Mesodermal cell (in vitro differentiated cells): ENCODE measurements around the gene SMIM1.
"Not testable (repeated sequence)": the region's sequence is repeated elsewhere in the genome, so short reads cannot be mapped to it uniquely, and the experiment has no call there.

Experiments used
- H3K27ac ChIP-seq: 2 replicates; pipeline ENCODE4 v1.7.0; 2013; ENCODE audit warnings: mild to moderate bottlenecking, low read depth, low read length, moderate library complexity; ENCODE audit not compliant: severe bottlenecking
- H3K36me3 ChIP-seq: 2 replicates; pipeline ENCODE4 v1.7.1; 2013; ENCODE audit warnings: mild to moderate bottlenecking, low read length, moderate library complexity; ENCODE audit not compliant: control insufficient read depth, insufficient read depth
- H3K4me1 ChIP-seq: one replicate; pipeline ENCODE4 v1.7.1; 2013; ENCODE audit warnings: mild to moderate bottlenecking, low read length; ENCODE audit not compliant: insufficient read depth, control insufficient read depth, poor library complexity, severe bottlenecking
- H3K4me3 ChIP-seq: 2 replicates; pipeline ENCODE4 v1.7.0; 2013; ENCODE audit warnings: low read length, control low read depth, mild to moderate bottlenecking; ENCODE audit not compliant: insufficient read depth, poor library complexity, severe bottlenecking; ENCODE audit errors: extremely low read depth
- H3K9me3 ChIP-seq: 2 replicates; pipeline ENCODE4 v1.7.1; 2013; ENCODE audit warnings: mild to moderate bottlenecking, low read length, moderate library complexity; ENCODE audit not compliant: control insufficient read depth
- WGBS, 2 experiments: methylation state at CpG; one replicate each; pipeline ENCODE4 v1.1.5; 2013; ENCODE audit warnings: missing lambda C conversion rate in 2 of 2; ENCODE audit not compliant: insufficient coverage in 2 of 2; 5-methylcytosine and 5-hydroxymethylcytosine counted together

SMIM1 gene

DNA sequence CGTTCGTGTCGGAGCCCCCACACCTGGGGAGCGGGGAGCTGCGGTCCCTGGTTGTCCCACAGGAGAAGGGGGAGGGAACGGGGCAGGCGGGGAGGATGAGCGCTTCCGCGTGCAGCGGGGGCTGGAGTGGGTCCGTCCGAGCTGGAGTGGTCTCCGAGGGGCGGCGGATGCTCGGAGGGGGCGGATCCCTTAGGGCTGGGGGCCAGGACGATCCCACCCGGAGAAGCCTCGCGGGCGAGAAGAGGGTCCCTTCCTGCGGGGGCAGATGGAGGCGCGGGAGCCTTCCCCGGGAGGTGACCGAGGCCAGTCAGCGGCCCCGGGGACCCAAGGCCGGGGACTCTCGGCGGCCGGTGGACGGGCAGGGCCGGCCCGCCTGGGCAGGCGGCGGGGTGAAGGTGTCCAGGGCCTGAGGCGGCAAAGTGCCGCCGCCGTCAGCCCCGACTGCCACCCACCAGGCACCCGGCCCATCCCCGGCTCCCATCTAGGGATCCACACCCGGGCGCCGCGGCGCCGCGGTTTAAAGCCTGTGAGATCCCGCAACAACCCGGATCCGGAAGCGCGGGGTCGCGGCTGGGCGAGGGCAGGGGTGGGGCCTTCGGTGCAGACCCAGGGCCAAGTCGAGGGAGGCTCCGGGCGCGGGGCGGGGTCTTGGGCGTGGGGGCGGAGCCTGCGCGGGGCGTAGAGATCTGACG, 25.6 kb upstream of the SMIM1 start:
- Histone ChIP-seq H3K27ac (no peak overlapping the region), H3K9me3 (no peaks in the 10 kb centered on the region), H3K4me1 (peaks cover 9% of the 10 kb centered on the region), H3K4me3 (peak overlapping the region; percentile 86), H3K36me3 (peaks cover 19% of the 10 kb centered on the region)
- WGBS, 2 experiments: 0 to 1% methylated on average over 59 to 71 of the region's 73 CpGs

DNA sequence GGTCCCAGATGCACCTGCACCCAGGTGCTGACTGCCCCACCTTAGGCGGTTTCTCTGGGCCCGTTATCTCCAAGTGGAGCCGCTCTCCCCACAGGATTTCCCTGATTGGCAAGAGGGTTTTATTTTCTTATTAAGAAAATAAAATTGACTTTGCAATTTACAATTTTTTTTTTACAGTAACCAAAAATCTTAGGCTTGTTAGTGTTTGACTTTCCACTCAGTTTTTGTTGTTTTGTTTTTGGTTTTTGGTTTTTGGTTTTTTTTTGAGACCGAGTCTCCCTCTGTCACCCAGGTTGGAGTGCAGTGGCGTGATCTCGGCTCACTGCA, 25.1 kb upstream of the SMIM1 start:
- Histone ChIP-seq H3K9me3 (no peaks in the 10 kb centered on the region), H3K4me3 (peak overlapping the region; percentile 86), H3K27ac (no peak overlapping the region), H3K36me3 (peaks cover 14% of the 10 kb centered on the region), H3K4me1 (peaks cover 9% of the 10 kb centered on the region)
- 100% methylated on average over 2 of the region's 6 CpGs; no CpG with 5 or more reads in 1 of the 2 experiments for WGBS, 2 experiments

DNA sequence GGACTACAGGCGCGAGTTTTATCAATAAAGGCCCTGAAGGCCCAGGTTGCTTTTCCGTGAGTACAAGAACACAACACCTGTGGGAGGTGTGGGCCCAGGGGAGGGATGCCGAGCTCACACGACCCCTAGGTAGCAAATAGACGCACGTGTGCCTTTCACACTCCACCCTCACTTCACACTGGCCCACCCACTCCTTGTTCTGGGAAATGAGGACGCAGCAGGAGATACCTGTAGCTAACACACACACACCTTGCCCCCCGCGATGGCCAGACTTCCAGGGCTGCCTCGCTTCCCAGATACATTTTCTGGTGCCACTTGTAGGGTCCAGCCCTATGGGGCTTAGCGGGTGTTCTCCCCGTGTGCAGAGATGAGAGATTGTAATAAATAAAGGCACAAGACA, 24.6 kb upstream of the SMIM1 start:
- H3K27ac ChIP-seq: no peak overlapping the region
- peaks cover 9% of the 10 kb centered on the region for H3K4me1 ChIP-seq
- H3K4me3 ChIP-seq: no peak overlapping the region
- H3K36me3 ChIP-seq: peaks cover 10% of the 10 kb centered on the region
- no peaks in the 10 kb centered on the region for H3K9me3 ChIP-seq
- WGBS, 2 experiments: 81 to 84% methylated on average over 6 to 9 of the region's 13 CpGs

DNA sequence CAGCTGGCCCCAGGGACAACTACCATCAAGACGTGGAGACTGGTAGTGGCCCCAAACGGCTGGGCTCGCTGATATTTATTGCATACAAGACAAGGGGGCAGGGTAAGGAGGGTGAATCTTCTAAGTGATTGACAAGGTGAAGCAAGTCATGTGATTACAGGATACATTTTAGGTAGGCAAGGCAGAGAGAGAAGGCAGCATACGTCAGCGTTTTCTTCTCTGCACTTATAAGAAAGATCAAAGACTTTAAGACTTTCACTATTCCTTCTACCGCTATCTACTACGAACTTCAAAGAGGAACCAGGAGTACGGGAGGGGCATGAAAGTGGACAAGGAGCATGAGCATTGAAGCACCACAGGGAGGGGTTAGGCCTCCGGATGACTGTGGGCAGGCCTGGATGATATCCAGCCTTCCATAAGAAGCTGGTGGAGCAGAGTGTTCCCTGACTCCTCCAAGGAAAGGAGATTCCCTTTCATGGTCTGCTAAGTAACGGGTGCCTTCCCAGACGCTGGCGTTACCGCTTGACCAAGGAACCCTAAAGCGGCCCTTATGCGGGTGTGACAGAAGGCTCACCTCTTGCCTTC, 24.1 kb upstream of the SMIM1 start:
- not testable (repeated sequence) for H3K4me3 ChIP-seq, H3K9me3 ChIP-seq, H3K4me1 ChIP-seq, H3K27ac ChIP-seq, H3K36me3 ChIP-seq
- WGBS, 2 experiments: 77 to 94% methylated on average over 3 to 6 of the region's 15 CpGs

DNA sequence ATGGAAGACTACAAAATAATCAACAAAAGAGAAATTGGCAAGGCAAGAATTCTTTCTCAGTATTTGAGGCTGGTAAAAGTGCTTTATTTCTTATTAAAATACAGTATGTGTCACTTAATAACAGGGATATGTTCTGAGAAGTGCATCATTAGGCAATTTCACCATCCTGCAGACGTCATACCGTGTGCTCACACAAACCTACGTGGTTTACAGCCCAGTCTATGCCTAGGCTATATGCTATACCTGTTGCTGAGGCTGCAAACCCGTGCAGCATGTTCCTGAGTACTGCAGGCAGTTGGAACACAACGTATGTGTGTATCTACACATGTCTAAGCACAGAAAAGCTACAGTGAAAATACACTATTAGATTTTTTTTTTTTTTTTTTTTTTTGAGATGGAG, 23.0 kb upstream of the SMIM1 start:
- WGBS, 2 experiments: 63 to 74% methylated on average over 4 to 5 of the region's 5 CpGs
- H3K4me3 ChIP-seq: no peak overlapping the region
- H3K4me1 ChIP-seq: peaks cover 9% of the 10 kb centered on the region
- no peaks in the 10 kb centered on the region for H3K9me3 ChIP-seq
- H3K36me3 ChIP-seq: no peaks in the 10 kb centered on the region
- no peak overlapping the region for H3K27ac ChIP-seq

DNA sequence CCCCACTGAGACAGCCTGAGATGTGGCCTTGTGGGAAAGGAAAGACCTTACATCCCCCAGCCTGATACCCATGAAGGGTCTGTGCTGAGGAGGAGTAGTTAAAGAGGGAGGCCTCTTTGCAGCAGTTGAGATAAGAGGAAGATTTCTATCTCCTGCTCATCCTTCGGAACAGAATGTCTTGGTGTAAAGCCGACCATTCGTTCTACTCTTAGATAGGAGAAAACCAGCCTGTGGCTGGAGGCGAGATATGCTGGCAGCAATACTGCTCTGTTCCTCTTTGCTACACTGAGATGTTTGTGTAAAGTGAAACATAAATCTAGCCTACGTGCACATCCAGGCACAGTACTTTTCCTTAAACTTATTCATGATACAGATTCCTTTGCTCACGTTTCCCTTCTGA, 21.8 kb upstream of the SMIM1 start:
- no peaks in the 10 kb centered on the region for H3K9me3 ChIP-seq
- H3K4me1 ChIP-seq: peaks cover 4% of the 10 kb centered on the region
- H3K4me3 ChIP-seq: no peak overlapping the region
- WGBS, 2 experiments: 81 to 89% methylated on average over 4 to 5 of the region's 6 CpGs
- H3K27ac ChIP-seq: no peak overlapping the region
- no peaks in the 10 kb centered on the region for H3K36me3 ChIP-seq

DNA sequence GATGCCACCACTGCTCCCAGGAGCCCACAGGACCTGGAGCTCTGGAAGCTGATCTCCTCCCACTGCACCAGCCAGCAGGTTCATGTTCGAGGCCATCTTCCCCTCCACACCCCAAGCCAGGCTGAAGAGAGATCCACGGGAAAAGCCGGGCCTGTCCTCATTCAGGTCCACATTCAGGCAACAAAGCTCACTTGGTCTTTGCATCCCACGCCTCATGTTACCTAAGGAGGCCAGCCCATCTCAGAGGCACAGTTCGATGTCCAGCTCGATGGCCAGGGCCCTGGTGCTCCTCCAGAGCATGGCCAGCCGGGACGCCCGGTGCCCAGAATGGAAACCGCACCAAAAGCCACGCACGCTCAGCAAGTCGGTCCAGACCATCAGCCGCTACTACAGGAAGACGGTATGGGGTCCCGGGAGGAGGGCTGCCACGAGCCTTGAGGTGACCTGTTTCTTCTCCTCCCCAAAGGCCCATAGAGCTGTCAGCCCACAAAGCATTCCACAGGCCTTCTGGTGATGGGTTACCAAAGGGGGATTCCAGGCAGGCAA, 20.1 kb upstream of the SMIM1 start, which contains the start of gene CCDC27:
Gene CCDC27 (plus strand): TSS at position 51 of the 546 bp plus-strand sequence. CDS start 32 bp downstream, at position 83.
- no peak within 1 kb of the TSS for H3K4me3 ChIP-seq
- no peaks in the 10 kb centered on the region for H3K36me3 ChIP-seq
- no peaks in the 10 kb centered on the region for H3K4me1 ChIP-seq
- H3K27ac ChIP-seq: no peak within 1 kb of the TSS
- H3K9me3 ChIP-seq: no peaks in the 10 kb centered on the region
- WGBS, 2 experiments: 91 to 92% methylated on average over 12 to 17 of the region's 17 CpGs

DNA sequence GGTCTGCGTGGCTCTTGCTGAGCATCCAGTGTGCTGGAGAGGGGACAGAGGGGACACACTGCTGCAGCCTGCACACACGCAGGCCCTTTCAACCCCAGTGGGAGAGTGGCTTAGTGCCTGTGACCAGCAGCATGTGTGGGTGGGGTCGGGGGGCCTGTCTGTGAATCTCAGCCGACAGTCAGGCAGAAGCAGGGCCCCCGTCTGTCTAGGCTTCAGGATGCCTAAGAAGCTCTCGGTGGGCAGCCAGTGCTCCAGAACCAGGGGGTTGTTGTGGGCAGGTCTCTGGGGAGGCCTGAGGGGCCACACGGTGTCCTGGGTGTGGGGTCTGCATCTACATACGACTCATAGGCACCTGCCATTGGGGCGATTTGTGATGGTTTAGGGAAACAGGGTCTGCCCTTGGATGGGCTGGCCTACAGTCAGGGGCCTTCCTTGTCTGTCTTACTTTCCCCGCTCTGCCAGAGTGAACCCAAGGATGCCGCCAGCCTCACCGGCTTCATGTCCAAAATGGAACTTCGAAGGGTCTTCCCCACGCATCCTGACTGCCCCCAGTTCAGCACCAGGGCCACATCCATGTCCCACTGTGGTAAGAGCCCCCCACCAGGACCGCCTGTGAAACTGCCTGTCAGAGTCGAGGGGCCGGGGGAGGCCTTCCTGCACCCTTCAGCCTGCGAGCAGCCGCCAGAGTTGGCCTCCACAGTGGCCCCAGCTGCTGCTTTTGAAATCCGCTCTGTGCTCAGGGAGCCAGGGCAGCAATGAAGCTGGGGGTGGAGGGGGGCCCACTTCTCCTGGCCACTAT, 18.7 kb upstream of the SMIM1 start:
- no peaks in the 10 kb centered on the region for H3K9me3 ChIP-seq
- H3K4me3 ChIP-seq: no peak overlapping the region
- H3K4me1 ChIP-seq: no peaks in the 10 kb centered on the region
- H3K27ac ChIP-seq: no peak overlapping the region
- 84 to 91% methylated on average over 18 to 20 of the region's 20 CpGs for WGBS, 2 experiments
- no peaks in the 10 kb centered on the region for H3K36me3 ChIP-seq

DNA sequence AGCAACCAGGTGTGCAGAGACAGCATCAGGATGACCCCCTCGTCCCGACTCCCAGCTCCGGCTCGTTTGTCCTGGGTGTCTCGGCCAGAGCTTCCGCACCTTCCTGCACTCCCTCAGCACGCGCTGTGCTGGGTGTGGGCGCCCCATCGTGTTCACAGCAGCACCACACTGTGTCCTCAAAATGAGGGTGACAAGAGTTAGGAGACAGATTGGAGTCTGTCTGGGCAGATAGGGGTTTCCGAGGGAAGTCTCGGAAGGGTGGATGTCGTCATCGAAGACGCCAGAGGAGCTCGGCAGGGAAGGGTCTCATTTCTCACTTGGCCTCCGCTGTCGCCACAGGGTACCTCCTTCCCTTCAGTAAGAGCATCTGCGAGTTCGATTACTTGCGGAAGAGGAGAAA, 16.2 kb upstream of the SMIM1 start:
- Histone ChIP-seq H3K27ac (no peak overlapping the region), H3K36me3 (no peaks in the 10 kb centered on the region), H3K4me1 (no peaks in the 10 kb centered on the region), H3K9me3 (peaks cover 9% of the 10 kb centered on the region), H3K4me3 (no peak overlapping the region)
- WGBS, 2 experiments: 88 to 94% methylated on average over 19 to 21 of the region's 21 CpGs

DNA sequence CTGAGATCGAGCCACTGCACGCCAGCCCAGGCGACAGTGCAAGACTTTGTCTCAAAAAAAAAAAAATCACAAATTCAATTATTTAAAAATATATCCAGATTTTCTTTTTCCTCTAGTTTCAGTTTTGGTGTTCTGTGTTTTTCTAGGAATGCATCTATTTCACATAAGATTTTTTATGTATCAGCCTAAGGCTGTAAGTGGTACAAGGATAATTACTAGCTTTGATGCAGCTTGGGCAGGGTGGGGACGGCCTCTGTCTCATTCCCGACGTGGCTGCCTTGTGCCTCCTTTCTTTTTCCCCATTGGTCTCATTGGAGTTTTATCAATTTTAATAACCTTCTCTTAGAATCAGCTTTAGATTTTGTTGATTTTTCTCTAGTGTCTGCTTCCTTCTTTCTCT, 13.4 kb upstream of the SMIM1 start:
- Histone ChIP-seq H3K4me1 (no peaks in the 10 kb centered on the region), H3K4me3 (no peak overlapping the region), H3K9me3 (peaks cover 9% of the 10 kb centered on the region), H3K27ac (no peak overlapping the region), H3K36me3 (no peaks in the 10 kb centered on the region)
- WGBS, 2 experiments: 84 to 100% methylated on average over 1 to 6 of the region's 6 CpGs
